Bronchial epithelial cell (primary cell): ENCODE data around the gene RALGPS1. TPM values are rescaled to one million over a fixed set of nuclear protein-coding genes. Genes with fewer than 3 reads are reported as not detected.

Source experiments
- DNase-seq: peaks from one replicate; pipeline ENCODE4 v3.0.0-alpha.2; 2010; ENCODE audit warnings: low read depth
- FAIRE-seq: peaks from 2 replicates; lab custom pipeline; 2011; peaks lifted over from hg19 to GRCh38; lab: Jason Lieb, UNC
- H3K27me3 ChIP-seq: 2 replicates; pipeline ENCODE4 v1.5.1; 2011; ENCODE audit warnings: low read length; ENCODE audit not compliant: control insufficient read depth, insufficient read depth
- H3K36me3 ChIP-seq: 2 replicates; pipeline ENCODE4 v1.5.1; 2011; ENCODE audit warnings: low read length; ENCODE audit not compliant: control insufficient read depth, insufficient read depth
- H3K4me3 ChIP-seq: 2 replicates; pipeline ENCODE4 v1.5.1; 2011; ENCODE audit warnings: mild to moderate bottlenecking, low read depth, low read length, control low read depth
- CTCF ChIP-seq: IDR thresholded peaks from 2 replicates; pipeline ENCODE4 v1.5.1; 2011; ENCODE audit warnings: mild to moderate bottlenecking, moderate library complexity, low read length, control low read depth, inconsistent platforms; ENCODE audit not compliant: insufficient read depth, severe bottlenecking
- total RNA-seq: library from RNA; depleted of rRNA; stranded (reverse); fragments of >200 nt; gene quantifications from 2 replicates; pipeline ENCODE4 v1.2.1, GENCODE V29; 2014

RALGPS1 gene
- total RNA-seq, 1 donor from 2014 or later: 3.2 TPM

GRCh38 chr9:127011772-127012171, 97.2 kb downstream of the RALGPS1 start:
- no peak overlapping the region for H3K4me3 ChIP-seq
- DNase-seq: no peak
- FAIRE-seq: no peak
- no peak for TF ChIP-seq CTCF
- H3K36me3 ChIP-seq: no peaks in the 10 kb centered on the region
- H3K27me3 ChIP-seq: peaks cover 5% of the 10 kb centered on the region

GRCh38 chr9:127012250-127012649, 97.7 kb downstream of the RALGPS1 start:
- no peak for DNase-seq
- TF ChIP-seq CTCF: no peak
- FAIRE-seq: no peak
- Histone ChIP-seq H3K4me3 (no peak overlapping the region), H3K36me3 (no peaks in the 10 kb centered on the region), H3K27me3 (peaks cover 5% of the 10 kb centered on the region)

GRCh38 chr9:127013597-127013996, 99.0 kb downstream of the RALGPS1 start:
- Histone ChIP-seq H3K4me3 (no peak overlapping the region), H3K36me3 (no peaks in the 10 kb centered on the region), H3K27me3 (peaks cover 5% of the 10 kb centered on the region)
- no peak for TF ChIP-seq CTCF
- DNase-seq (no peak), FAIRE-seq (no peak)

- DNase-seq (no peak), FAIRE-seq (no peak)
- Histone ChIP-seq H3K4me3 (no peak overlapping the region), H3K36me3 (no peaks in the 10 kb centered on the region), H3K27me3 (peaks cover 5% of the 10 kb centered on the region)
- TF ChIP-seq CTCF: no peak
These were observed 99.8 kb downstream of the RALGPS1 start for GRCh38 chr9:127014216-127014909.

- Histone ChIP-seq H3K27me3 (peaks cover 5% of the 10 kb centered on the region), H3K36me3 (no peaks in the 10 kb centered on the region), H3K4me3 (no peak overlapping the region)
- DNase-seq (no peak), FAIRE-seq (no peak)
- TF ChIP-seq CTCF: no peak
These were observed 100.4 kb downstream of the RALGPS1 start for GRCh38 chr9:127014910-127015540.
